ENCODE measurements around the gene ELFN1.
"Not testable (repeated sequence)": the region's sequence is repeated elsewhere in the genome, so short reads cannot be mapped to it uniquely, and the experiment has no call there.

ELFN1 gene

DNA sequence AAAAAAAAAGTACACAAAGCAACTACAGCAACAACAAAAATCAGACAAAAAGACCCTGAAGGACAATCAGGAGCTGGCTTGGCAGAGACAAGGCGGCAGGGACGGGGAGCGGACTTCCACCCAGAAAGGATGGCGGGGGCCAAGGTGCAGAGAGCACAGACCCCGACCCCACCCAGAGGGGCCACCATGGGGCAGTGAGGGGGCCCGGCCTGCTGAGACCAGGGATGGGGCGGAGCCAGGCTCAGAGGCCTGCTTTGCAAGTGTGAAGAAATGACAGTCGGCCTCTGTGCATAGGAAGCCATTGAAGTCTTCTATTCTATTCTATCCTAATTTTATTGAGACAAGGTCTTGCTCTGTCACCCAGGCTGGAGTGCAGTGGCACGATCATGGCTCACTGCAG, 82.0 kb downstream of the ELFN1 start:
- in situ Hi-C loops (cut with MboI; ENCODE audit: low sequenced_read_pairs), result no loop called here

DNA sequence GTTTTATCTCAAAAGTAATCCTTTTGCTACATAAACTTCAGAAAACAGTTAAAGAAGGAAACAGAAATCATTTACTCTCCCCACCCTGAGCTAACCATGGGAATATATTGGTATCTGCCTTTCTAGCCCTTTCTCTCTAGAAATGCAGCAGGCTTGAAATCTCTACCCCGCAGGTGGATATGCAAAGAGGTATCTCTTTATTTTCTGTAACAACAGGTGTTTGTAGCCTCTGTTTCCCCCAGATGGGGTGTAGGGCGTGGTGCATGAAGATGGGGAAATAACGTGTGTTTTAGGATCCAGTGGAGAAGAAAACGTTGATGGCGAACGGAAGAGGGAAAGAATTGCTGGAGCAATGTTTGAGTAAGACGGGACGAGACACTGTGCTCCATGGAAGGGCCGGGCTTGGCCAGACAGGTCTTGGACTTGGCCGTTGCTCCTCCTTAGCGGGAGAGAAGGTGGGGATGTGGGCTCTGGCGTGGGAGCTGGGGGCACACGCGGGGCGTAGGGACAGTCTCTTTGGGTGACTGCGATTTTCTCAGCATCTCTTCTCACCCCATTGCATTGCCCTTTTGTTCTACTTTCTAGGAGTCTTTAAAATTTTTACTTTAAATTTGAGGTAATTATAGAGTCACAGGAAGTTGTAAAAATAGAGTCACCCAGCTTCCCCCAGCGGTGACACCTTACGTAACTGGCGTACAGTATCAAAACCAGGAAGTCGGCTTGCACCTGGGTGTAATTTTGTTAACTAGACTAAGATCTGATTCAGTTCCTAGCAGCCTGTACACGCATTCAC, 82.9 kb downstream of the ELFN1 start:
- in situ Hi-C loops (cut with MboI; ENCODE audit: low sequenced_read_pairs), result no loop called here

DNA sequence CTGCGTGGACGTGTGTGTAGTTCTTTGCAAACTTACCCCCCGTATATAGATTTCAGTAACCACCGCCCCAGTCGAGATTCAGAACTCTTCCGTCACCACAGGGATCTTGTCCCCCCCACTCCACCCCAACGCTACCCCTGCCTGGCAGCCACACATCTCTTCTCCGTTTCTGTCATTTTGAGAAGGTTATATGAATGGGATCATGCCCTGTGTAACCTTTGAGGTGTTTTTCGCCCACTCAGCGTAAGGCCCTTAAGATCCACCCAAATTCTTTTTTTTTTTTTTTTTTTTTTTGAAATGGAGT, 83.4 kb downstream of the ELFN1 start:
- in situ Hi-C loops (cut with MboI; ENCODE audit: low sequenced_read_pairs), result no loop called here

GRCh38 chr7:1754345-1754908, 84.3 kb downstream of the ELFN1 start:
- in situ Hi-C loops (cut with MboI; ENCODE audit: low sequenced_read_pairs), result no loop called here

DNA sequence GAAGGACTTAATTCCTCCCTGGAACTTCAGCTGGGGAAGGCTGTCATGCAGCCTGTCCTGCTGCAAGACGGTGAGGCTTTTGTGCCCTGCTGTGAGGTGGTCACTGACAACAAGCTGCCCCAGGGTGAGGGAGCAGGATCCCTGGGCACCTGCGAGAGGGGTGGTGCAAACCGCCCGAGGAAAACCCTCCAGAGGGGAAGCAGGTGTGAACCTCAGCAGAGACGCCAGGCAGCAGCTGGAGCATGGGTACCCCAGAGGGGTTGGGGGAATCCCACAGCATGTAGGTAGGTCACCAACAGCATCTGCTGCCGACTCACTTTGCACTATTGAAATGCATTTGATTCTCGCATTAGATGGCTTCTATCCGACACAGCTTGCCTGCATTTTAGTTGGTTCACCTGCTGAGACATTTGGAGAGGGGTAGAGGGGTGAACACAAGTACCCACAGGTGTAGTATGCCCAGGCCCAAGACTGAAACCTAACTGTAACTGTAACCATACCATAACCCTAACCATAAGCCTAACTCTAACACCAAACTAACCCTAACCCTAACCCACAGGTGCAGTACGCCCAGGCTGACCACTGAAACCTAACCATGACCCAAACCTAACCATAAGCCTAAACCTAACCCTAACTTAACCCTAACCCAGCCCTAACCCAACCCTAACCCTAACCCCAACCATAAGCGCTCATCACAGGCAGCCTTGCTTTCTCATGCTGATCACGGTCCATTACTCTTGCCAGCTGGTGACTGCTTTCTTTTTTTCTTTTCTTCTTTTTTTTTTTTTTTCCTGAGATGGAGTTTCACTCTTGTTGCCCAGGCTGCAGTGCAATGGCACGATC, 85.9 kb downstream of the ELFN1 start:
- in situ Hi-C loops (cut with MboI; ENCODE audit: low sequenced_read_pairs), result no loop called here

- in situ Hi-C loops (cut with MboI; ENCODE audit: low sequenced_read_pairs), result no loop called here
These were observed 87.5 kb downstream of the ELFN1 start for GRCh38 chr7:1757601-1758000.

- in situ Hi-C loops (cut with MboI; ENCODE audit: low sequenced_read_pairs), result no loop called here
These were observed 88.2 kb downstream of the ELFN1 start for GRCh38 chr7:1758028-1758858.

- in situ Hi-C loops (cut with MboI; ENCODE audit: low sequenced_read_pairs), result no loop called here
These were observed 88.9 kb downstream of the ELFN1 start for GRCh38 chr7:1758859-1759521.

- in situ Hi-C loops (cut with MboI; ENCODE audit: low sequenced_read_pairs), result no loop called here
These were observed 91.0 kb downstream of the ELFN1 start for GRCh38 chr7:1761097-1761496.

DNA sequence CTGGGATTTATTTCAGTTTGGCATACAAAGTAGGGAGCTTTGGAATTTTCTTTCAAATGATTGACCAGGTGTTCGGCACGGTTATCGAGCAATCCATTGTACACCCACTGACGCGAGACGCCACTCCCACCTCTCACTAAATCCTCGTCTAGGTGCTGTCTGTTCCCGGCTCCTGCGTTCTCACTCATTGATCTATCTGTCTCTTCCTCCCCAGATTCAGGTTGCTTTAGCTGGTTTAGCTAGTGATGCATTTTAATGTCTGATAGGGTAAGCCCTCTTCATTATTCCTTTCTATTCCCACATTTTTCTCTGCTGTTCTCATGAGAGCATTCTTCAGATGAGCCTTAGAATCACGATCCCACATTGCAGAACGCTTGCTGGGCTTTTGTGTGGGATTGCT, 91.7 kb downstream of the ELFN1 start:
- in situ Hi-C loops (cut with MboI; ENCODE audit: low sequenced_read_pairs), result no loop called here

- in situ Hi-C loops (cut with MboI; ENCODE audit: low sequenced_read_pairs), result no loop called here
These were observed 92.3 kb downstream of the ELFN1 start for GRCh38 chr7:1762238-1762945.

- in situ Hi-C loops (cut with MboI; ENCODE audit: low sequenced_read_pairs), result no loop called here
These were observed 93.0 kb downstream of the ELFN1 start for GRCh38 chr7:1763033-1763432.

GRCh38 chr7:1763911-1764310, 93.8 kb downstream of the ELFN1 start:
- in situ Hi-C loops (cut with MboI; ENCODE audit: low sequenced_read_pairs), result not testable (repeated sequence)

DNA sequence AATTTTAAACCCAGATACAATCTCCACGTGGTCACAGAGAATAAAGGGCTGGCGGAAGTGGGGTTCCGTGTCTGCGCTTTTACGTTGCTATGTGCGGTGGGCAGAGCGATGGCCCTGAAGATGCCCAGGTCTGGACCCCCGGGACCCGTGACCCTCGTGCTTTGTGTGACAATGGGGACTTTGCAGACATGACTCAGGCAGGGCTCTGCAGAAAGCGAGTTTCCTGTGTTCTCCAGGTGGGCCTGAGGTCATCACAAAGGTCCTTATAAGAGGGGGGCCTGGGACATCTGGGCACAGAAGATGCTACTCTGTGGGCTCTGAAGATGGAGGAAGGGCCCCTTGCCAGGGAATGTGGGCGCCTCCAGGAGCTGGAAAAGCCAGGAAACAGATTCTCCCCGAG, 95.3 kb downstream of the ELFN1 start:
- in situ Hi-C loops (cut with MboI; ENCODE audit: low sequenced_read_pairs), result no loop called here

DNA sequence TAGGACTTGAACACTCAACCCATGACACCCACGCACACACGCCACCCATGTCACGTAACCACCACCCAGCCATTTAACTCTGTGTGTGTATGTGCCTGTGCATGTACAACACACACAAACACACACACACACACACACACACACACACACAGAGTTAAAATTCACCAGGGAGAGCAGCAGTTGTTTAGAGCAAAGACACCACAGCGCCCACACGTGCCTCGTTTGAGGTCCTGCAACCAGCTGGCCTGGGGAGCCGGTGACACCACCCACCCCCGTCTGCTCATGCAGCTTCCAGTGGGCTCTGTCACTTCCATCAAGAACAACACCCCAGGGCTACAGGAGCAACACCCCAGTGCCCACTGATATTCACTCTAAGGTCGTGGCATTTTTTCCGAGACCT, 97.4 kb downstream of the ELFN1 start:
- in situ Hi-C loops (cut with MboI; ENCODE audit: low sequenced_read_pairs), result no loop called here

DNA sequence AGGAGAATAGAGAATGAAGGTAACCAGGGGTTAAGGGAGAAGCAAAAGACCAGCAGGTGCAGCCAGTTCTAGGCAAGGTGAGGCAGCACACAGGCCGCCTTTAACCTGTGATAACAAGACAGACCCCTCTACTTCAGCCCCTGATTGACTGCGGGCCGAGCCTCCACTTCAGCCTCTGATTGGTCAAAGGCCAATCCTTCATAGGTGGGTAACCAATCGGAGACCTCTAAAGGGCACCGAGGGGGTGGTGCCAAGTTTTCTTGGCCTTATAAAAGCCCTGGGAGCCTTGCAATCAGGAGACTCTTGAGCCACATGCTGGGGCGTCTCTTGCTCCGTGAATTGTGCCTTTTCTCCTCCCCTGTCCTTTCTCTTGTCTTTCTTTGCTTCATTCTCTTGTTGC, 98.8 kb downstream of the ELFN1 start:
- in situ Hi-C loops (cut with MboI; ENCODE audit: low sequenced_read_pairs), result no loop called here

DNA sequence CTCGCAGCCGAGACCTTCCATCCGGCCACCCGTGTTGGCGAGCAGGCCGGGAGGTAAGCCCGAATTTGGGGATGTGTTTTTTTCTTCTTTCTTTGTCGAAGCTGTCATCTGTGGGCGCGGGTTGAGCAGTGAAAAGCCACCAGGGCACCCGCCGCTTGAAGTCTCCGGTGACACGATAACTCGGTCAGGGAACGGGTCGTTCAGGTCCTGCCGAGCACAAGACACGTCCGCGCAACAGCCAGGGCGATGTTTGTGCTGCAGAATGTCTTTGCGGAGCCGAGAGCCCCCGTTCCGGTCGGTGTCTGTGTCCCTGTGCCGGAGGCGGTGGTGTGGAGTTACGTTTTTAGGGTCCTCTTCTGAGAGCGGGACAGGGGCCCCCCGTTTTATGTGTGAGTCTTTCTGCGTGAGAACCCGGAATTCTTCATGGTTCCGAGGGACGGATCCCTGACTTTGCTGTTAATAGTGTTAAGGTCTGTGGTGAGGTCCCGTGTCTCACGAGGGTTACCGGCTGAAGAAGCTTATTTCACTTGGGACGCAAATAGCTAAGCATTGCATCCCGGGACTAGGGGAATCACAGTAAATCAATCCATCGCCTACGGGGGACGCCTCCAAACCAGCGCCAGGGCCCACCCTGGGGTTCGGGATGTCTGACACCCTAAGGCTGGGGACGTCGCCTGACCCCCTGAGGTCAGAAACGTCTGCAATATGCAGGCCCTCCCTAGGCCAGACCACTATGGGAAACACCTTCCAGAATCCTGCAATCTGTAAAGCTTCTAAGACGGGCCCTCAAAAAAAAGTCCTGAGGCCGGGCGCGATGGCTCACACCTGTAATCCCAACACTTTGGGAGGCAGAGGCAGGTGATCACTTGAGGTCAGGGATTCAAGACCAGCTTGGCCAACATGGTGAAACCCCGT, 99.5 kb downstream of the ELFN1 start:
- in situ Hi-C loops (cut with MboI; ENCODE audit: low sequenced_read_pairs), result no loop called here

DNA sequence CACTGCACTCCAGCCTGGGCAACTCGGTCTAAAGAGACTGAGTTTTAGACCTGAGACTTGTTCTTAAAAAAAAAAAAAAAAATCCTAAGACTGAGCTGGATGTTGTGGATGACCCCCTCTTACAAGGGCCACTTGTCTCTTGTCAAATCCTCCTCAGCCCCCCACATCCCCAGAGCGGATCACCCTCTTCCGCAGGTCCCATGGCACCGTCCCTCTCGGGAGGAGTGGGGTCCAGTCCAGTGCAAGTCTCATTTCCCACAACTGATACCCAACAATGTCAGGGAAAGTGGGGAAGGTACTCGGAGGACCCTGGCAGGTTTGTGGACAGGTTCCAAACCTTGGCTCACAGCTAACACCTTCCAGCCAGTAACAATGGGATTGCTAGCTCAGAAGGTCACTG, 100.3 kb downstream of the ELFN1 start:
- in situ Hi-C loops (cut with MboI; ENCODE audit: low sequenced_read_pairs), result no loop called here

GRCh38 chr7:1775389-1775788, 105.3 kb downstream of the ELFN1 start:
- in situ Hi-C loops (cut with MboI; ENCODE audit: low sequenced_read_pairs), result no loop called here
